Erythroblast (primary cell): ENCODE data around the gene MYO1D.

Source experiments
- DNase-seq, 2 experiments: peaks; one replicate each; lab custom pipeline; 2025; lab: John Stamatoyannopoulos, UW
- GATA1 ChIP-seq: IDR thresholded peaks from 2 replicates; pipeline ENCODE4 v1.6.1; 2011; ENCODE audit warnings: low read depth, mild to moderate bottlenecking, control low read depth, low read length, moderate library complexity
- POLR2A ChIP-seq: IDR thresholded peaks from 2 replicates; pipeline ENCODE4 v1.6.1; 2011; ENCODE audit warnings: mild to moderate bottlenecking, low read length

The MYO1D gene

DNA sequence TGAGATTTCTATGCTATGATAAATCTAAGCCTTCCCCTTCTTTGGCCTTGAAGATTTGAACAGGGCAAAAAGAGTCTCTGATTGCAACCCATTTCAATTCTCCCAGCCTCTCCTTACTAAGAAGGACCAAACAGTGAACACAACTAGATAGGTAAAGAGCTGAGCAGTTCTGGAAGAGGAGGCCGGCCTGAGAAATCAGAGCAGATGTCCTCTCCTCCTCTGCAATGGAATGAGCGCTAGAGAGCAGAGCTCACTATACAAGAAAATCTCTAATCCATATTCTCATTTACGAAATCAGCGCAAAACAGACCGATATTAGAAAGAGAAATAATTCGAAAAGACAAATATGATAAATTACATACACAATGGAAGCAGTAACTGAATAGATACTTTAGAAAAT is 266.0 kb downstream of the MYO1D start:
- TF ChIP-seq POLR2A = no peak
- TF ChIP-seq GATA1 = no peak
- no peak for DNase-seq

DNA sequence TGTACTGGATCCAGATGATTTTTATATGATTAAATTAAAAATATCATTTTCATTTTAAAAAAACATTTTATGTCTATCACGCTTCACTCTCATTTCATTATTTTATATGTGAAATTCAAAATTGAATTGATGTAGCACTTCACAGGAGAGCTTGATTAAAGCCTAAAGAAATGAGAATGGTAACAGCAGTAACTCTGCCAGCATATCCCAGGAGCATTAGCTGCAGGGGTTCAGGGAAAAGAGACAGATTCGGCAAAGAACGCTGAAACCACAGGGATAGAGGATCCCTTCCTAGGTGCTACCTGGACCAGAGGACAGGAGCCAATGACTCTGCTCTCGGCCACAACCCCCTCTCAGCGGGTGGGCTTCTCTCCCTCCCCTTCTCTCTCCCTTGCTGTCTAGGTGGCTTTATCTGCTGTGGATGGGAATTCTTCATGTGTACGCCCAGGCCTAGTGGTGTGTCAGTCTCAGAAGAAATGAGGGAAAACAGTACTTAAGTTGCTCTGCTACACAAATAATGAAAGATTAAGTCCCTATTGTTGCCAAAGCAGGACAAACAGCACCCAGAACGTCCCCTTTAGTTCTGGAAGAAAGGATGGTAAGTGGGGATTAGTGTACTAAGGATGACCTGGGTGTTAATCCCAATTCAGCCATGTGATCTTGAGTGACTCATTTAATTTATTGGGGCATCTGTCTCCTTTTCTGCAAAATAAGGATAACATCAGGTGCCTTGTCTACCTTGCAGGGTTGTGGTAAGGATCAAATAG is 266.9 kb downstream of the MYO1D start:
- TF ChIP-seq GATA1 = no peak
- no peak for TF ChIP-seq POLR2A
- no peak for DNase-seq

DNA sequence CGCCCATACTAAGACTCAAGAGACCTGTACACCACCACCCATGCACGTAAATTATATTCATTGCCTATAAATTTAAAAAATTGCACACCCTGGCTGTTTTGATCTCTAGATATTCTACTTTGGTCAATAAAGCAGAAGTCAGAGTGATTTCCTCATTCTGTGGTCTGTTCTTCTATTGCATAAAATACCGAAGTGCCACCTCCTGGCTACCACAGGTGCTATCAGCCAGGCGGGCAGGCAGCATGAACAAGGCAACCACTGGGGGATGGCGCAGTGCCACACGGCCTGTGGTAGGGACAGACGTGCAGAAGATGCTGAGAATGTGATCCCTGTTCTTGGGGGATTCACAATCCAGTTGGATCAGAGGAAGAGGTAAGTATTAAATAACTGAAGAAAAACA is 267.8 kb downstream of the MYO1D start:
- TF ChIP-seq GATA1 = no peak
- no peak for TF ChIP-seq POLR2A
- peak; percentile 19 to 25 for DNase-seq

DNA sequence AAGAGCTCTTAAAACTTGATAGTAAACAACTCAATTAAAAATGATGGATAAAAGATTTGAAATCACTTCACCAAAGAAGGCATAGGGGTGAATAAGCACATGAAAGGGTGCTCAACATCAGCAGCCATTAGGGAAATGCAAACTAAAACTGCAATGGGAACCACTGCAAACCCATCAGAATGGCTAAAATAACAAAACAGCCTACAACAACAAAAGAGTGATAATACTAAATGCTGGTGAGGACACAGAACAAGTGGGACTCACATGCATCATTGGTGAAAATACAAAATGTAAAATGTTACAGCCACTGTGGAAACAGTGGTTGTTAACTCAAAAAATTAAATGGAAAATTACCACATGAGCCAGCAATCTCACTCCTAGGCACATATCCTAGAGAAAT is 268.7 kb downstream of the MYO1D start:
- TF ChIP-seq GATA1 (no peak), POLR2A (no peak)
- DNase-seq = no peak

DNA sequence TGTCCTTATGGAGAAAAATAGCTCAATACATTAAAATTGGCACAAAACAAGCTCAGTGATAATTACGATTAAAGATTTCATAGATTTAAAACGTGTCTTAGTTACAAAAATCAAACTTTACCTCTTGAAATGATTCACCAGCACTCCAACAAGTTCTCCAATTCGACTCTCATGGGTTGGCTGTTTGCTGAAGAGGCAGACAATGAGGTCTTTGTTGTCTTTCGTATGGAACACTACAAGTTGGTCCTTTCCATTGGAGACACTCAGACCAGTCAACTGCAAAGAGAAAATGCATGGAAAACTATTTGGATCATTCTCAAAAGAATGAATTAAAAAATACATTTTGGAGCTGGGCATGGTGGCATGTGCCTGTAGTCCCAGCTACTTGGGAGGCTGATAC is 272.0 kb downstream of the MYO1D start:
- DNase-seq = no peak
- TF ChIP-seq POLR2A (no peak), GATA1 (no peak)

DNA sequence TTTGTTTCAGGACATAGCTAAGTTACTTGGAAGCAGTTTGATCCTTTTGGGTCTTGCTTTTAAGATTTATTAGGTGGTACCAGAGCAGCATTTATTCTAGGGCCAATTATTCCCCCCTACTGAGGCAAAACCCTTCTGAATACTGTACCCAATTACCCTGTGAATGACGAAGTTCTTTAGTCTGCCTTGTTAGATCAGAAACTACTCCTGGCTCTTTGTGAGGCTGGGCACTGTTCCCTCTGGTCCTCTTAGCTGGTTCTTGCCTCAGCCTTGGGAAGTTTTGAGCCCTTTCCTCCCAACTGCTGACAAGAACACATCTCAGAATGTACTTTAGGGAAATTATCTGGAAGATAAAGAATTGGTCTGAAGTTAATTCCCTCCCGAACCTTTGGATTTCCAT is 274.5 kb downstream of the MYO1D start:
- no peak for DNase-seq
- TF ChIP-seq GATA1 = no peak

DNA sequence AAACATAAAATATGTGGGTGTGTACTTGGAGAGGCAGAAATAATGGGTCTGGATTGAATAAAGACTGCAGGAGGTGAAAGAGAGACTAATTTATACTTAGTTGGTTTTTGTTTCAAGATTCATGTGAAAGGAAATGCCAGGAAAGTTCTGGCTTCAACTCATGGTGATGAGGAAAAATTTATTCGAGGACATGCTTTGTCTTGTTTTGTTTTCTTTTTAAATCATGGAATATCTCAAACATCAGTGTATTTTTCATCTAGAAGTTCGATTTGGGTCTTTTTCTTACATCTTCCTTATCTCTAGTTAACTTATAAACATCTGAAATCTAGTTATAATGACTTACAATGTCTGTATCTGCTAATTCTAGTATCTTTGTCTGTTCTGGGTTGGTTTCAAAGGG is 275.1 kb downstream of the MYO1D start:
- no peak for DNase-seq
- no peak for TF ChIP-seq GATA1

DNA sequence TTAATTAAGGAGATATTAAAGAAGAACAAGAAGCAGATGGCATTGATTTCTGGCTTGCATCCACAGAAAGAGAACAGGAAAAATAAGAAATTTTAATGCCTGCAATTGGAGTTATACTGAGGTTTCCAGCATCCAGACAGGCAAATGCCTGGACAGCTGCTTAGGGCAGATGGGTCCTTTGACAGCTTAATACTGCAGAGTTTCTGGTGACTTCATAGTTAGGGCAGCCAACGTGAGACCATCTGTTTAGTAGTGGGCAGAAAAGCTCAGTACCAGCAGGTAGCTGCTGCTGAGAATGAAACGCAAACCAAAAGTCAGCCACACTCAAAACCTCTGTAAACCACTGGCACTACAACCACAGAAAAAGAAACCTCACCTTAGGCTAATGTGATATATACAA is 280.3 kb downstream of the MYO1D start:
- DNase-seq = no peak
- TF ChIP-seq GATA1 = no peak
- TF ChIP-seq POLR2A = no peak

DNA sequence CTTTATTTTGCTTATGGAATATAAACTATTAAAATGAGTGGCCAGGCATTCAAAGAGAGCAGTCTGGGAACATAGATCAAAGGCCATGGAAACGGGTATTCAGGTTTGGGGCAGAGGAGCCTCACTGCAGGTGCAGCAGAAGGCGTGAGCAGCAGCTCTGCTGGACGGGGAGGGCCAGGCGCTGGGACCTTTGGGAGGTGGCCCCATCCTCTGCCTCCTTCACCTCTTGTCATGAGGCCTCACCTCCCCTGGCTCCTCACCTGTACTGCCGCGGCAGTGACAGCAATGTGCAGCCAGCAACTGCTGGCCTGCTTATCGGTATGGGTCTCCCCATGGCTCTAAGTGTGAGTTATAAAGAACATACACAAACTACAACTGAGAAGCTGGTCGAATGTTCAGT is 280.7 kb downstream of the MYO1D start:
- no peak for DNase-seq
- TF ChIP-seq POLR2A (no peak), GATA1 (no peak)

DNA sequence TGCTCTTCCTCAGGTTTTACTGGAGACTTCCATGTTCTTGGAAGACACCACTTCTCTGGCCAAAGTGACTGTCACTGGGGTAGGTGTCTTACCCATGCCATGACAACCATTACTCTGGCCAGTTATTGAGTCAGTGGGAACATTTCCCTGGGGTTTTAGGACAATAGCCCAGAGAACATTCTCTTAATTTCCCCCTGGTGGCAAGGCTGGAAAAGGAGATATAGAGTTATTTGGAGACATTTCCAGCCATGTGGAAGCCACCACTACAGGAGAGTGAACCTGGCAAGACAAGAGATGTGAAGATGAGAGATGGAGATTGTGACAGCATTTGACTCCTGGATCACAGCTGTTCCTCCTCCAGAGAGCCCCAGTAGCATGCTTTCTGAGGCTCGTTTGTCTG is 283.9 kb downstream of the MYO1D start:
- TF ChIP-seq POLR2A (no peak), GATA1 (no peak)

DNA sequence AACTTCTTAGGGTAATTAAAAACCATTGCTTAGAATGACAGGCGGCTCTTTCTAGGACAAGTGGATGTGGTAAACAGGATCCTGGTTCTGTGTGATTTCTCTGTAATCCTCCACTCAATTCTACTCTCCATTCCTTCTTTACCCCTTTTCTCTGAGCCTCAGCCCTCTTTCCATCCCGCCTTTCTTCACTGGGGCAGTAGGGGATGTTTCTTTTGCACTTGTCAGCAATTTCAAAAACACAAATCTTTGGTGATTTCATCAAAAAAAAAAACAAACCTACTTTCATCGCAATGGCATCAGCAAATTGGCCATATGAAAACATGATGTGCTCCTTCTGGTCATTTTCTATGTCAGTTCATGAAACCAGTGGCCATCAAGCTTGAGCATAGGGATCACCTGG is 285.5 kb downstream of the MYO1D start:
- DNase-seq = no peak
- TF ChIP-seq GATA1 = no peak
- no peak for TF ChIP-seq POLR2A

More for the DNA sequence above, 283.9 kb downstream of the MYO1D start:
- no peak for DNase-seq

DNA sequence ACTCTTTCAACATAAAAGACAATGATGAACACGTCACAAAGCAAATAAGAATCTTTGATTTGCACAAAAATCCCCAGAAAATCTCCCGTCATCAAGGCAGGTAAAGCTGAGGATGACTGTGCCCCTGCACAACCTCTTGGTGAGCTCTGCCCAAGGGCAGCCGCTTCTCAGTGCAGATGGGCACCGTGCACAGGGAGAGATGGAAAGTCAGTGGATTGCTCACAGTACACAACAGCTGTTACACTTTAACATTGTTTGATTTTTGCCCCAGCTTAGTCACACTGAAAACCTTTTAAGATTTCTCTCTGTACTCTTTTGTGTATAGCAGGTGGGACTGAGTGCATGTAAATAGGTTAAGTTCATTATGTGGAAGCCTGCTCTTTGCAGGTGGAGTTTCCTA is 285.9 kb downstream of the MYO1D start:
- no peak for TF ChIP-seq GATA1
- no peak for TF ChIP-seq POLR2A
- DNase-seq = no peak

DNA sequence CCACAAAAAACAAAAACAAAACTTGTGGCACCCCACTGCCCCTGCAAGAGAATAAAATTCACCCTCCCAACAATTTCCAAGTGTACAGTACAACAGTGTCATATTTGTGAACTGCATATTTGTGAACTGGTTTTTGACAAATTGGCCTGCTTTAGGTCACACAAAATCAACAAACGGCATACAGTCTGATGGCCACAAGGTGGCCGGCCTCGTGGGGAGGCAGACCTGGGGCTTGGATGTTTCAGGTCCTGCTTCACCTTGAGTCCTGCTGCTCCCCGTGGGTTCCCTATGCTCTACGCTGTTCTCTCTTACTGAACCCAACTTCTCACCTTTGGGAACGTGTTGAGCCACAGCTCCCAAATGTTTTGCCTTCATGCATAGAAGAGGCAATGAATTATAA is 287.9 kb downstream of the MYO1D start:
- no peak for TF ChIP-seq POLR2A
- no peak for TF ChIP-seq GATA1
- peak; percentile 6 to 13 for DNase-seq

DNA sequence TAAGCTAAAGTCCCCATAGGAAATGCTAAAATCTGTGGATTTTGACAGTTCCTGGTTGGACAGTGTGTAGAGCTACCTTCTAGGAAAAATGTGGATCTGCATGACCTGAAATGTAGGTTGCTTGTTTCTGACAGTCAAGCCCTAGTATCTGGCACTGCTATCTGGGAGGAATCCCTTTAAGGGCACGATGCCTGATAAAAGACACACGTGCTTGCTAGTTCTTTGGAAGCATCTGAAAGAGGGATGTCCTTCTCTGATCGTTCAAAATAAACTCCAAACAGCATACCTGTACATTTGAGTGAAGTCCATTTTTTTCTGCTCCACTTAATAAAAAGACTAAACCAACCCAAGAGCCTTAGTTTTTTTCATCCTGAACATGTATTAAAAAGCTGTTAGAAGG is 288.8 kb downstream of the MYO1D start:
- no peak for TF ChIP-seq POLR2A
- TF ChIP-seq GATA1 = no peak
- no peak for DNase-seq

DNA sequence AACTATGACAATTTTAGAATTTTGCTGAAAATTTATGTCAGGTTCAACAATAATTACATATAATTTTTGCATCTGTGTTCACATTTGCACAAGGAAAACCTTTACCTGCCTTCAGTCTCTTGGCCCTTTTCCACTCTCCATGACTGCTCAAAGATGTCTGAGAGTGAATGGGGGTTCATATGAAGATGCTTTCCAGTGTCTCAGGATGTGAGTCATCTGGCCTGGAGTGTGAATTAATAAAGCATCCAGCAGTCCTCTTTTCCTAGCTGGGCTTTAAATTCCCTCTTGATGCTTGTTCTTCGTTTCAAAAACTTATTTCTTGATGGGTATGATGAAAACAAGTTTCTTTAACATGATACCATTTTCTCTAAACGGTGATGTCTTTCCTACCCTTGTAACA is 290.3 kb downstream of the MYO1D start:
- TF ChIP-seq POLR2A (no peak), GATA1 (no peak)
- DNase-seq = no peak

DNA sequence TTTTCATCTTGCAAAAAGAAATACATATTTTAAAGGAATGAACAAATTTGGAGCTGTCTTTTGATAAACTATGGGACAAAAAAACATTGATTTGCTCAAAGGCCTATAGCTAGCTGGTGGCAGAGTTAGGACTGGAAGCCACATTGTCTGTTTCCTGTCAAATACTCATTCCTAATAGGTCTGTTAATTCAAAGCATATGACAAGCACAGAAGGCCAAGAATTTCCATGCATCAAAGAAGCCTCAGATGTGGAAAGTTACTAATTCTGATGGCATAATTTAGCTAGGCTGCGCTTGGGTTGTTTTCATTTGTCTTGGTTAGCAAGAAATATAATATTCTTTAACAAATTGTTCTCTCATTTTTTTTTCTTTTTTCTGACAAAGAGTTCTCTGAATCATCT is 292.1 kb downstream of the MYO1D start:
- TF ChIP-seq POLR2A (no peak), GATA1 (no peak)
- no peak for DNase-seq
